HG03103 (cell line): ENCODE data around the gene ZBTB8OS.
"Not testable (repeated sequence)": the region's sequence is repeated elsewhere in the genome, so short reads cannot be mapped to it uniquely, and the experiment has no call there.

Experiments
- ATAC-seq: cut with Tn5 transposase; IDR thresholded peaks from one replicate; pipeline ENCODE4 v1.9.1; 2021; ENCODE audit warnings: low read depth; ENCODE audit not compliant: unreplicated experiment

Gene ZBTB8OS

GRCh38 chr1:32650248-32650751, at the start of gene ZBTB8OS:
Gene ZBTB8OS, minus strand, starts transcription at chr1:32650550. Its CDS starts 21 bp downstream, at chr1:32650529.
- ATAC-seq, result peak; percentile 52

DNA sequence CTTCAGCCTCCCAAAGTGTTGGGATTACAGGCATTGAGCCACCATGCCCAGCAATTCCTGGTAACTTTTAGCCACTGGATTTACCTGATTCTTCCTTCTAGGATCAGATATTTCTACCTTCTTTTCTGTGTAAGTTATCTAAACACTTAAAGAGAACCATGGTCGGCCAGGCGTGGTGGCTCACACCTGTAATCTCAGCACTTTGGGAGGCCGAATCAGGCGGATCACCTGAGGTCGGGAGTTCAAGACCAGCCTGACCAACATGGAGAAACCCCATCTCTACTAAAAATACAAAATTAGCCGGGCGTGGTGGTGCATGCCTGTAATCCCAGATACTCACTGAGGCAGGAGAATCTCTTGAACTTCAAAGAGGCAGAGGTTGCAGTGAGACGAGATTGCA, 46.6 kb upstream of the ZBTB8OS start:
- ATAC-seq, result not testable (repeated sequence)

GRCh38 chr1:32696041-32696440, 45.7 kb upstream of the ZBTB8OS start:
- ATAC-seq, result no peak

- no peak for ATAC-seq
Observed at GRCh38 chr1:32695098-32695904, 45.0 kb upstream of the ZBTB8OS start.

DNA sequence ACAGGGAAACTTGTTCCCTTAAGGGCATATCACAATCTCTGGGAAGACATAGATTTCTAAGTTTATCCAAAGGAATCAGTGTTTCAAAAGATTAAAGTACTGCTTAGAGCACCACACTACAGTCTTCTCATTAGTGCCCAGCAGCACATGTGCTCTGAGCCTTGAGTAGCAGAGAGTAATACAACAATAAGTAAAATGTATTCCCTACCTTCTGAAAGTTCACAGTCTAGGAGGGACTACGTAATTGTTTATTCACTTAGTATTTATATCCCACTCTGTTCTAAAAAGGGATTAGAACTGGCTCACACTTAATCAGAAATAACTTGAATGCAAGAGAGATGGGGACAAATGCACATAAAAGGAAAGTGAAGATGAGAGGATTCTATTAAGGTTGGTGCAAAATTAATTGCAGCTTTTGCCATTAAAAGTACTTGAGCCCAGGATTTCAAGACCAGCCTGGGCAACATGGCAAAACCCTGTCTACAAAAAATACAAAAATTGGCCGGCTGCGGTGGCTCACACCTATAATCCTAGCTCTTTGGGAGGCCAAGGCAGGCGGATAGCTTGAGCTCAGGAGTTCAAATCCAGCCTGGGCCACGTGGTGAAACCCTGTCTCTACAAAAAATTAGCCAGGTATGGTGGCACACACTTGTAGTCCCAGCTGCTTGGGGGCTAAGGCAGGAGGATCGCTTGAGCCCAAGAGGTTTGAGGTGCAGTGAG, 43.3 kb upstream of the ZBTB8OS start:
- no peak for ATAC-seq

DNA sequence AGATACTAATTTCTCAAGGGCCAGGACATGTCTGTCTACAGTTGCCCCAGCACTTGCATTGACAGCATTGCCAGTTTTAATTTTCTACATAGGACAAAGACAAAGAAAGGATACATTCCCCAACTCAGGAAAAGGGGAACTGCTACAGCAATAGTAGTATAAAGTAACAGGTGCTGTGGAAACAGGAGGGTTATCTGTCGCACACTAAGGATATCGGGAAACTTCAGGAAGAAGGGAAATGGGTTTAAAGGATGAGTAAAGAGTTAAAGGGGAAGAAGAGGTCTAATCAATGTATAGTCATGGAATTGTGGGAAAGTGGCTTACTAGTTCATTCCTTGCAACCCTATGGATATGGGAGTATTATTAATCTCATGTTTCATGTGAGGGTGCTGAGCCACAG, 36.0 kb upstream of the ZBTB8OS start:
- ATAC-seq, result no peak

GRCh38 chr1:32685498-32685897, 35.1 kb upstream of the ZBTB8OS start:
- no peak for ATAC-seq

DNA sequence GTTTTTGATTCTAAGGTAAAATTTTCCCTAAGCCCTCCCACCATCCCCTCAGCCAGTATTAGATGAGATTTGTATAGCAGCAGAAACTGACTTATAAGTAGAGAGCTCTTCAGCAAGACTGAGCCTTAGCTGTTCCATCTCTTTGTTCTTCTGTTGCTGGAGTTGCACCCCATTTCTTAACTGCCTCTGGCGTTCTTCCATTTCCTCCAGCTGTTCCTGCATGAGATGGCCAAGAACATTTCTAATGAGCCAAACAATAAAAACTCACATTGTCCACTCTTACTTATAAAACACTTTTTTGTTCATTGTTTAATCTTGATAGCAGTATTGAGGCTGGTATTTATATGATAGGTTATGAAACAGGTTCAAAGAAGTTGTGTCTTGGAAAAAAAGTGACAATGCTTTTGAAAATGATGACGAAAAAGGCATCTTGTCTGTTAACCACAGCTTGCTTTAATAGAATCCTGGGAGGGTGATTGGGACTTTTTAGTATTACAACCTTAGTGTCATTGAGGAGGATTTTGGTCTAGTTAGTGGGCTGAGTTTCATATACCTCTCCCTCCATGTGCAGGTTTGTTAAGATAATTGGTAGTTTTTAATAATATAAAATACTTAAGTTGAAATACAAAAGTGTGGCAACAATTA, 33.9 kb upstream of the ZBTB8OS start:
- no peak for ATAC-seq

DNA sequence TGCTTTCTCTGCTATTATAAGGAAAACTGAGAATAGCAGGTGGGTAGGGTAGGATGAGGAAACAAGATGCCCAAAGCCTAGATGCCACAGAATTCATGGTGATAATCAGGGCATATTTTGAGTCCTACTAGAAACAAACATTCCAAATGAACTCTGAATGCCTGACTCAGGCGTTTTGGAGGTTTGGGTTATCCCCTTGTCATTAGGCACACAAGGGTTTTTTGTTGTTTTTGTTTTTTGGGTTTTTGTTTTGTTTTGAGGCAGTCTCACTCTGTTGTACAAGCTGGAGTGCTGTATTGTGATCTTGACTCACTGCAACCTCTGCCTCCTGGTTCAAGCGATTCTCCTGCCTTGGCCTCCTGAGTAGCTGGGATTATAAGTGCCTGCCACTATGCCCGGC, 33.0 kb upstream of the ZBTB8OS start:
- ATAC-seq, result no peak

GRCh38 chr1:32681999-32682398, 31.6 kb upstream of the ZBTB8OS start:
- ATAC-seq, result no peak

DNA sequence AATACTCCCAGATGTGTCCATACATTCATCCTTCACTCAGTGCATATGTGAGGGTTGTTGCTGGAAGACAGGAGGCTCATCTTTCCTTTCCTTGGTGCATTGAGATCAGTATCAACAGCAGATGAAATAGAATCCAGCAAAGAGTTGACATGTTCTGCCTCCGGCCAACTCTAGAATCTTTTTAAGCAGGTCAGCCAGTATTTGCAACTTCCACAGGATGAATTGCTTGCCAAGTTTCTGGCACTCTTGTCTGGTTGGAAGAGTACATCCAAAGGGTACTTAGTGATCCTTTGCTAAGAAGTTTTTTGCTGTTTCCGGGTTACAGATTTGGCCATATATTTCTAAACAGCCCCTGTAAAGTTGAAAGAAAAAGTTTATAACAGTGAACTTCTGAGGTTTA, 31.2 kb upstream of the ZBTB8OS start:
- no peak for ATAC-seq

- no peak for ATAC-seq
Observed at GRCh38 chr1:32680642-32681041, 30.3 kb upstream of the ZBTB8OS start.

- ATAC-seq, result not testable (repeated sequence)
Observed at GRCh38 chr1:32679993-32680392, 29.6 kb upstream of the ZBTB8OS start.

DNA sequence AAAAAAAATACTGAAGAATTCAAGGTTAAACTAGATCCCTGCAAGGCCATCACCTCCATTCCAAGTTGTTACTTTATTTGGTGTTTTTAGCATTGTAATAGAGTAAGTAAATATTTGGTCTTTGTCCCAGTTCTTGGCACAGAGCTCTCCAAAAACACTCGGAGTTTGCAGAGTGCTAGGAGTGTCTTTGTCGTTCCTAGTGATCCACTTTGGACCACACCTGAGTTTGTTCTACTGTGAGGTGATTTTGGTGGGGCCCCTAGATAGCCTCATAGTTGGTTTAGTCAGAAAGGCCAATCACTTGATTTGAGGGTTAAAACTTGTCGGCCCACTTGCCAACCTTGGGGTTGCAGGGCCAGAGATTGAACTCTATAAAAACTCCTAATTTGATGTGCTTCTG, 26.6 kb upstream of the ZBTB8OS start:
- ATAC-seq, result no peak

- not testable (repeated sequence) for ATAC-seq
Observed at GRCh38 chr1:32668716-32669115, 18.4 kb upstream of the ZBTB8OS start.

GRCh38 chr1:32666901-32667566, 16.7 kb upstream of the ZBTB8OS start:
- no peak for ATAC-seq

DNA sequence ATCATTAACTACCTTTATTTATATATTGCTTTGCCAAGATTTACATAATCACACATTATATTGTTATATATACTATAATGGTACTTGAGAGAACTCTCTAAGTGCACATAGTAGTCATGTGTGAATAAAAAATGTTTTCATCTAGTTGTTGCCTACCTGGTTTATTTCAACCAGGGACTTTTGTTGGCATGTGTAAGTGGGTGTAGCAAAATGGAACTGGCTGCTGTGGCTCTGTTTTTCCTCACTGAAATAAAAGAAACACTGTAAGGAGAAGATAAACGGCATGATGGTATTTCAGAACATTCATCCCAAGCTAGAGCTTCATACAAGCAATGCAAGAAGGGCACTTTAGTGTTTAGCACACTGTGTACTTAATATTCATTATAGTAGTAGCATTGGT, 15.6 kb upstream of the ZBTB8OS start:
- ATAC-seq, result no peak

GRCh38 chr1:32659581-32659980, 9.2 kb upstream of the ZBTB8OS start:
- ATAC-seq, result no peak

DNA sequence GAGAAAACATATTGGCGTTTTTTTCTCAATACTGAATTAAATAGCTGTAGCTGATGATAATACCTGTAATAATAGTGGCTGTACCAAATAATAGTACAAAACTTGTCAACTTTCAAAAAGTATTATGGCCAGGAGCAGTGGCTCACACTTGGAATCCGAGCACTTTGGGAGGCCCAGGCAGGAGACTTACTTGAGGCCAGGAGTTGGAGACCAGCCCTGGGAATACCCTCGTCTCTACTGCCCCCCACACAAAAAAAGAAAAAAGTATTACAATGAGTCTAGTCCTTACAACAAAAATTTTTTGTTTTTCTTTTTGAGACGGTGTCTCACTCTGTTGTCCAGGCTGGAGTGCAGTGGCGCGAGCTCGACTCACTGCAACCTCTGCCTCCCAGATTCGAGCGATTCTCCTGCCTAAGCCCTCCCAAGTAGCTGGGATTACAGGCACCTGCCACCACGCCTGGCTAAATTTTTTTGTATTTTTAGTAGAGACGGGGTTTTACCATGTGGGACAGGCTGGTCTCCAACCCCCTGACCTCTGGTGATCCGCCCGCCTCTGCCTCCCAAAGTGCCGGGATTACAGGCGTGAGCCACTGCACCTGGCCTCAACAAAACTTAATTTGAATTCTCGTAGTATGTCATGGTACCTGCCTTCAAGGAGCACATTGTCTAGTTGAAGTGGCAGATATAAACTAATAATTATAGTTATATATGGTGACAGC, 2.1 kb upstream of the ZBTB8OS start:
- no peak for ATAC-seq

GRCh38 chr1:32651461-32652073, 1.2 kb upstream of the ZBTB8OS start:
- ATAC-seq, result no peak
